SK-N-SH (cell line): ENCODE results near the gene RAB25. TPM values are rescaled to one million over a fixed set of nuclear protein-coding genes. Genes with fewer than 3 reads are reported as not detected.

Experiments
- CTCF ChIA-PET: fragments of 300-600, 350-600 bp; formaldehyde crosslinking; extraction: SDS; loops from one replicate; lab custom pipeline; 2021; lab: Yijun Ruan, JAX
- POLR2A ChIA-PET: fragments of 350-600 bp; sonication (Branson Sonifier 250); formaldehyde crosslinking; extraction: SDS; loops from one replicate; lab custom pipeline; 2020; ENCODE audit warnings: antibody characterized with exemption, inconsistent platforms; lab: Yijun Ruan, JAX
- DNase-seq: peaks from one replicate; pipeline ENCODE4 v3.0.0; 2012
- H2AFZ ChIP-seq: fragments of 200-600 bp; sonication (generic); 2 replicates; pipeline ENCODE4 v1.8.1; 2016; ENCODE audit warnings: antibody characterized with exemption, mild to moderate bottlenecking, low read depth
- H3F3A ChIP-seq: fragments of 200-600 bp; sonication (generic); replicated peaks from 2 replicates; pipeline ENCODE3; 2016; ENCODE audit warnings: antibody characterized with exemption, mild to moderate bottlenecking; ENCODE audit not compliant: insufficient read depth
- H3K27ac ChIP-seq, 2 experiments: fragments of 200-500 bp in 1 of 2; fragments of 200-600 bp in 1 of 2; sonication (Bioruptor generic) in 1 of 2; sonication (generic), shearing (Covaris generic) in 1 of 2; 2 replicates each; pipeline versions ENCODE4 v1.5.1 to v1.6.1; 2014 to 2016; ENCODE audit warnings: low read depth in 2 of 2, inconsistent platforms in 1 of 2, low read length in 1 of 2, mild to moderate bottlenecking in 1 of 2, mixed read lengths in 1 of 2
- H3K27me3 ChIP-seq: fragments of 200-600 bp; sonication (generic), shearing (Covaris generic); 2 replicates; pipeline ENCODE4 v1.6.1; 2016; ENCODE audit warnings: mixed run types; ENCODE audit not compliant: insufficient read depth
- H3K36me3 ChIP-seq, 2 experiments: fragments of 200-500 bp in 1 of 2; fragments of 200-600 bp in 1 of 2; sonication (Bioruptor generic) in 1 of 2; sonication (generic) in 1 of 2; replicated peaks in 1 of 2; 2 replicates each; pipeline versions ENCODE3 to v1.5.1; 2014 to 2016; ENCODE audit warnings: low read length in 1 of 2, mild to moderate bottlenecking in 1 of 2; ENCODE audit not compliant: insufficient read depth in 2 of 2, control insufficient read depth in 1 of 2
- H3K4me1 ChIP-seq, 2 experiments: fragments of 200-500 bp in 1 of 2; fragments of 200-600 bp in 1 of 2; sonication (Bioruptor generic) in 1 of 2; sonication (generic), shearing (Covaris generic) in 1 of 2; 2 replicates each; pipeline versions ENCODE4 v1.5.1 to v1.6.1; 2014 to 2016; ENCODE audit warnings: low read depth in 1 of 2, low read length in 1 of 2, mixed run types in 1 of 2; ENCODE audit not compliant: insufficient read depth in 2 of 2, control insufficient read depth in 1 of 2
- H3K4me2 ChIP-seq: fragments of 200-600 bp; sonication (generic), shearing (Covaris generic); 2 replicates; pipeline ENCODE4 v1.6.1; 2017; ENCODE audit warnings: mixed run types
- H3K4me3 ChIP-seq, 2 experiments: fragments of 200-500 bp in 1 of 2; fragments of 200-600 bp in 1 of 2; sonication (Bioruptor generic) in 1 of 2; sonication (generic), shearing (Covaris generic) in 1 of 2; 2 replicates each; pipeline versions ENCODE4 v1.5.1 to v1.8.1; 2014 to 2016; ENCODE audit warnings: low read depth in 2 of 2, inconsistent platforms in 1 of 2, low read length in 1 of 2, mild to moderate bottlenecking in 1 of 2, mixed read lengths in 1 of 2, moderate library complexity in 1 of 2
- H3K79me2 ChIP-seq: fragments of 200-600 bp; sonication (generic); 2 replicates; pipeline ENCODE4 v1.8.1; 2017; ENCODE audit warnings: mild to moderate bottlenecking; ENCODE audit not compliant: insufficient read depth
- H3K9ac ChIP-seq: fragments of 200-600 bp; sonication (generic); 2 replicates; pipeline ENCODE4 v1.6.1; 2017; ENCODE audit warnings: mixed run types
- H3K9me2 ChIP-seq: fragments of 200-600 bp; sonication (generic); 2 replicates; pipeline ENCODE4 v1.6.1; 2017; ENCODE audit warnings: mixed run types
- H3K9me3 ChIP-seq: fragments of 200-600 bp; sonication (generic); 2 replicates; pipeline ENCODE4 v1.6.1; 2017; ENCODE audit warnings: mixed run types, mild to moderate bottlenecking, moderate library complexity
- H4K20me1 ChIP-seq: fragments of 200-600 bp; sonication (generic); 2 replicates; pipeline ENCODE4 v1.6.1; 2017; ENCODE audit warnings: mild to moderate bottlenecking, mixed run types; ENCODE audit not compliant: insufficient read depth
- CTCF ChIP-seq: fragments of 200-600 bp; sonication (generic); IDR thresholded peaks from 2 replicates; pipeline ENCODE4 v1.6.1; 2017; ENCODE audit warnings: antibody characterized with exemption, mild to moderate bottlenecking, moderate library complexity
- ELF1 ChIP-seq: IDR thresholded peaks from 2 replicates; pipeline ENCODE4 v1.4.0; 2012
- EP300 ChIP-seq, 2 experiments: IDR thresholded peaks; 2 replicates each; pipeline versions ENCODE4 v1.4.0 to v1.6.1; 2012; ENCODE audit warnings: borderline replicate concordance in 1 of 2, low read depth in 1 of 2, low read length in 1 of 2
- EZH2phosphoT487 ChIP-seq: fragments of 200-600 bp; sonication (generic); IDR thresholded peaks from 2 replicates; pipeline ENCODE4 v1.6.1; 2017; ENCODE audit warnings: low read depth, mixed run types, mild to moderate bottlenecking, antibody characterized with exemption, moderate library complexity, borderline replicate concordance
- FOSL2 ChIP-seq: IDR thresholded peaks from 2 replicates; pipeline ENCODE4 v1.4.0; 2012; ENCODE audit warnings: low read depth, mild to moderate bottlenecking, moderate library complexity, borderline replicate concordance
- FOXJ3 ChIP-seq: sonication (generic); formaldehyde crosslinking; IDR thresholded peaks from 2 replicates; pipeline ENCODE4 v1.5.1; 2020; ENCODE audit warnings: mild to moderate bottlenecking, missing genetic modification reagents
- FOXM1 ChIP-seq: IDR thresholded peaks from 2 replicates; pipeline ENCODE4 v1.4.0; 2012; ENCODE audit warnings: low read depth, mild to moderate bottlenecking
- GABPA ChIP-seq: IDR thresholded peaks from 2 replicates; pipeline ENCODE4 v1.4.0; 2012; ENCODE audit warnings: low read depth, mild to moderate bottlenecking
- GATA2 ChIP-seq: sonication (generic); formaldehyde crosslinking; IDR thresholded peaks from 2 replicates; pipeline ENCODE4 v1.5.0; 2020; ENCODE audit warnings: mild to moderate bottlenecking, missing genetic modification reagents
- JUND ChIP-seq: IDR thresholded peaks from 2 replicates; pipeline ENCODE4 v1.4.0; 2012
- MAX ChIP-seq: IDR thresholded peaks from 2 replicates; pipeline ENCODE4 v1.4.0; 2012; ENCODE audit warnings: low read depth
- MEF2A ChIP-seq: IDR thresholded peaks from 2 replicates; pipeline ENCODE4 v1.4.0; 2012; ENCODE audit warnings: low read depth, borderline replicate concordance
- PBX3 ChIP-seq: IDR thresholded peaks from 2 replicates; pipeline ENCODE4; 2012
- POLR2AphosphoS5 ChIP-seq: IDR thresholded peaks from 2 replicates; pipeline ENCODE4 v1.6.1; 2012; ENCODE audit warnings: low read depth, low read length
- RCOR1 ChIP-seq: fragments of 150-350 bp; IDR thresholded peaks from 2 replicates; pipeline ENCODE4 v1.6.1; 2017; ENCODE audit warnings: antibody characterized with exemption, low read length
- REST ChIP-seq: IDR thresholded peaks from 2 replicates; pipeline ENCODE4 v1.6.1; 2012; ENCODE audit warnings: mild to moderate bottlenecking, low read depth, low read length, moderate library complexity
- RXRA ChIP-seq: IDR thresholded peaks from 2 replicates; pipeline ENCODE4 v1.4.0; 2012; ENCODE audit warnings: low read depth, mild to moderate bottlenecking, borderline replicate concordance
- SIN3A ChIP-seq: IDR thresholded peaks from 2 replicates; pipeline ENCODE4 v1.6.1; 2012; ENCODE audit warnings: low read depth, mild to moderate bottlenecking, low read length, moderate library complexity, borderline replicate concordance
- SMC3 ChIP-seq: IDR thresholded peaks from 2 replicates; pipeline ENCODE4 v1.6.1; 2012; ENCODE audit warnings: low read depth, low read length, improper control_type of control experiment
- TAF1 ChIP-seq: IDR thresholded peaks from 2 replicates; pipeline ENCODE4 v1.6.1; 2012; ENCODE audit warnings: low read depth, mild to moderate bottlenecking, low read length, moderate library complexity, borderline replicate concordance
- TCF12 ChIP-seq: IDR thresholded peaks from 2 replicates; pipeline ENCODE4 v1.4.0; 2012
- TEAD4 ChIP-seq: IDR thresholded peaks from 2 replicates; pipeline ENCODE4 v1.4.0; 2012; ENCODE audit warnings: mild to moderate bottlenecking, borderline replicate concordance; ENCODE audit not compliant: insufficient read depth
- USF2 ChIP-seq: fragments of 150-350 bp; IDR thresholded peaks from 2 replicates; pipeline ENCODE4 v1.6.1; 2017; ENCODE audit warnings: antibody characterized with exemption, low read length, low read depth, borderline replicate concordance
- YY1 ChIP-seq: IDR thresholded peaks from 2 replicates; pipeline ENCODE4 v1.4.0; 2012; ENCODE audit warnings: low read depth, mild to moderate bottlenecking
- WGBS: methylation state at CpG from one replicate; pipeline ENCODE4 v1.1.6; 2017; ENCODE audit warnings: low lambda C conversion rate; 5-methylcytosine and 5-hydroxymethylcytosine counted together
- polyA plus RNA-seq, 3 experiments: library from polyadenylated mRNA; depleted of rRNA; stranded (reverse); fragments of >200 nt; gene quantifications; 2 replicates each; pipeline ENCODE4 v1.2.3, GENCODE V29; 2012

The RAB25 gene
- polyA plus RNA-seq, 1 of the 3 experiments (the other 2 are of a cell fraction), result not detected

GRCh38 chr1:156082309-156083091 lies 21.5 kb downstream of the RAB25 start, which contains the start of gene MEX3A:
MEX3A (minus strand) TSS chr1:156082465; CDS start chr1:156081998, 467 bp downstream.
- H2AFZ ChIP-seq, result peak within 1 kb of the TSS; percentile 93
- no peaks in the 10 kb centered on the region for H3K27me3 ChIP-seq
- WGBS, result 3% methylated on average over 27 of the region's 62 CpGs
- ChIA-PET CTCF (interaction anchor here (0.5 to 29.6 kb wide), 9 partner anchors 10 to 252 kb away, joined by 3 to 1559 read pairs (median 4); partner anchors contain the start of gene LMNA), POLR2A (interaction anchor here (0.6 to 2.0 kb wide), 9 partner anchors 9 to 776 kb away, joined by 3 to 7 read pairs (median 4); partner anchors contain the start of gene LAMTOR2)
- peak within 1 kb of the TSS; percentile 90 for H3K9ac ChIP-seq
- H3K9me3 ChIP-seq, result no peaks in the 10 kb centered on the region
- H4K20me1 ChIP-seq, result peaks cover 26% of the 10 kb centered on the region
- H3K4me3 ChIP-seq, result peak within 1 kb of the TSS; percentile 79 to 88
- peaks cover 14 to 35% of the 10 kb centered on the region in 2 experiments; a peak in 3 of 4 replicates for H3K4me1 ChIP-seq
- peaks cover 0 to 8% of the 10 kb centered on the region in 2 experiments for H3K36me3 ChIP-seq
- DNase-seq, result peak; percentile 94
- no peaks in the 10 kb centered on the region for H3K9me2 ChIP-seq
- peaks cover 82% of the 10 kb centered on the region for H3K79me2 ChIP-seq
- peak within 1 kb of the TSS; percentile 86 for H3K4me2 ChIP-seq
- peak within 1 kb of the TSS; percentile 83 to 87 for H3K27ac ChIP-seq
- peaks cover 3% of the 10 kb centered on the region for H3F3A ChIP-seq
- TF ChIP-seq EZH2phosphoT487 (no peak), MAX (peak; percentile 90), TEAD4 (no peak), TAF1 (peak; percentile 62), RXRA (no peak), PBX3 (peak; percentile 36; the same call in 1 of the 2 replicates), SIN3A (peak; percentile 97), POLR2AphosphoS5 (peak; percentile 74; the same call in 1 of the 2 replicates), ELF1 (peak; percentile 59; the same call in 1 of the 2 replicates), CTCF (no peak), MEF2A (no peak), USF2 (no peak), REST (0 out of 2 replicates have a peak, but pooled peaks have one; percentile 22), EP300 (IDR thresholded peaks at IDR 0.05; ENCODE audit: borderline replicate concordance in 1 of 2, low read depth in 1 of 2, low read length in 1 of 2) (no peak), JUND (no peak), RCOR1 (peak; percentile 22; the same call in 1 of the 2 replicates), SMC3 (no peak), FOXJ3 (CRISPR knock-in tag) (no peak), TCF12 (peak; percentile 35; the same call in 1 of the 2 replicates), FOSL2 (no peak), GABPA (peak; percentile 59), GATA2 (CRISPR knock-in tag) (no peak), YY1 (peak; percentile 64), FOXM1 (no peak)
